GM21526 (cell line): ENCODE measurements around the gene DUSP10.

Experiments
- ATAC-seq: cut with Tn5 transposase; IDR thresholded peaks from one replicate; pipeline ENCODE4 v1.9.1; 2021; ENCODE audit warnings: moderate library complexity; ENCODE audit not compliant: unreplicated experiment, low FRiP score

The DUSP10 gene

GRCh38 chr1:221766210-221766609 lies 24.3 kb upstream of the DUSP10 start:
- ATAC-seq = no peak

GRCh38 chr1:221765527-221765926 lies 23.6 kb upstream of the DUSP10 start:
- no peak for ATAC-seq

- no peak for ATAC-seq
Measured at GRCh38 chr1:221762121-221762520, 20.2 kb upstream of the DUSP10 start.

GRCh38 chr1:221761354-221762002 lies 19.6 kb upstream of the DUSP10 start:
- ATAC-seq = peak; percentile 75

- ATAC-seq = no peak
Measured at GRCh38 chr1:221760911-221761310, 19.0 kb upstream of the DUSP10 start.

- ATAC-seq = no peak
Measured at GRCh38 chr1:221759436-221759835, 17.5 kb upstream of the DUSP10 start.

- no peak for ATAC-seq
Measured at GRCh38 chr1:221758455-221758854, 16.6 kb upstream of the DUSP10 start.

GRCh38 chr1:221756830-221757551 lies 15.1 kb upstream of the DUSP10 start:
- no peak for ATAC-seq

GRCh38 chr1:221753828-221754188 lies 11.9 kb upstream of the DUSP10 start:
- peak; percentile 38 for ATAC-seq

GRCh38 chr1:221751226-221751887 lies 9.5 kb upstream of the DUSP10 start:
- ATAC-seq = no peak

- no peak for ATAC-seq
Measured at GRCh38 chr1:221748981-221749380, 7.1 kb upstream of the DUSP10 start.

- no peak for ATAC-seq
Measured at GRCh38 chr1:221747839-221748238, 6.0 kb upstream of the DUSP10 start.

- no peak for ATAC-seq
Measured at GRCh38 chr1:221743416-221744208, 1.7 kb upstream of the DUSP10 start.

GRCh38 chr1:221742555-221743415 lies 896 bp upstream of the DUSP10 start:
- ATAC-seq = peak; percentile 49

GRCh38 chr1:221740993-221741702 lies 741 bp downstream of the DUSP10 start:
- no peak for ATAC-seq

- no peak for ATAC-seq
Measured at GRCh38 chr1:221740369-221740992, 1.4 kb downstream of the DUSP10 start.

GRCh38 chr1:221739677-221740025 lies 2.2 kb downstream of the DUSP10 start:
- no peak for ATAC-seq

- ATAC-seq = no peak
Measured at GRCh38 chr1:221739018-221739676, 2.7 kb downstream of the DUSP10 start.

GRCh38 chr1:221736714-221737113 lies 5.2 kb downstream of the DUSP10 start:
- no peak for ATAC-seq
